IMR-90 (cell line): Measurements from ENCODE around the gene NINJ2. TPM values are rescaled to one million over a fixed set of nuclear protein-coding genes. Genes with fewer than 3 reads are reported as not detected.

Source experiments
- ATAC-seq: fragments of 200-7000 bp; cut with Tn5 transposase; 2 replicates; pipeline ENCODE4 v1.9.1; 2020; ENCODE audit warnings: low read depth, mild to moderate bottlenecking, moderate library complexity
- BruUV-seq: library from RNA; stranded (reverse); fragments of 400-500 nt; replicated peaks from 2 replicates; lab custom pipeline; 2021; lab: Mats Ljungman, UMichigan
- CTCF ChIA-PET: fragments of 300-600 bp; formaldehyde crosslinking; extraction: SDS; loops from one replicate; lab custom pipeline; 2021; ENCODE audit warnings: antibody characterized with exemption; lab: Yijun Ruan, JAX
- POLR2A ChIA-PET: fragments of 300-600 bp; sonication (Branson Sonifier 250); formaldehyde crosslinking; loops from one replicate; lab custom pipeline; 2022; ENCODE audit warnings: antibody characterized with exemption; ENCODE audit not compliant: unreplicated experiment; lab: Charles Lee
- DNase-seq: peaks from one replicate; pipeline ENCODE4 v3.0.0; 2013
- H2AFZ ChIP-seq: replicated peaks from 2 replicates; pipeline ENCODE3; 2013; ENCODE audit warnings: low read length, mild to moderate bottlenecking; ENCODE audit not compliant: poor library complexity
- H2AK5ac ChIP-seq: 2 replicates; pipeline ENCODE4 v1.6.1; 2013; ENCODE audit warnings: low read depth, low read length, inconsistent platforms
- H2AK9ac ChIP-seq: replicated peaks from 2 replicates; pipeline ENCODE3; 2013; ENCODE audit warnings: mild to moderate bottlenecking, low read depth, low read length, moderate library complexity; ENCODE audit not compliant: poor library complexity
- H2BK120ac ChIP-seq: 2 replicates; pipeline ENCODE4 v1.6.1; 2013; ENCODE audit warnings: low read depth, low read length, inconsistent platforms
- H2BK15ac ChIP-seq: 3 replicates; pipeline ENCODE4 v1.6.1; 2013; ENCODE audit warnings: low read depth, low read length, inconsistent platforms
- H2BK20ac ChIP-seq: 2 replicates; pipeline ENCODE4 v1.6.1; 2013; ENCODE audit warnings: low read depth, mild to moderate bottlenecking, inconsistent platforms, low read length, moderate library complexity
- H2BK5ac ChIP-seq: 2 replicates; pipeline ENCODE4 v1.6.1; 2013; ENCODE audit warnings: mild to moderate bottlenecking, low read depth, low read length, inconsistent platforms; ENCODE audit not compliant: poor library complexity, severe bottlenecking
- H3K14ac ChIP-seq: replicated peaks from 2 replicates; pipeline ENCODE4 v1.6.1; 2013; ENCODE audit warnings: low read depth, low read length, inconsistent platforms
- H3K18ac ChIP-seq: 2 replicates; pipeline ENCODE4 v1.6.1; 2013; ENCODE audit warnings: low read depth, low read length, control low read depth
- H3K23ac ChIP-seq: 2 replicates; pipeline ENCODE4 v1.6.1; 2013; ENCODE audit warnings: low read depth, low read length, inconsistent platforms
- H3K27ac ChIP-seq: 2 replicates; pipeline ENCODE4 v1.5.1; 2013; ENCODE audit warnings: mild to moderate bottlenecking, control low read depth, low read length; ENCODE audit not compliant: insufficient read depth
- H3K27me3 ChIP-seq: 2 replicates; pipeline ENCODE4 v1.6.1; 2013; ENCODE audit warnings: low read length; ENCODE audit not compliant: control insufficient read depth, insufficient read depth
- H3K36me3 ChIP-seq: 2 replicates; pipeline ENCODE4 v1.6.1; 2013; ENCODE audit warnings: low read length, mixed read lengths; ENCODE audit not compliant: control insufficient read depth, insufficient read depth
- H3K4ac ChIP-seq: 2 replicates; pipeline ENCODE4 v1.6.1; 2013; ENCODE audit warnings: low read depth, low read length, inconsistent platforms
- H3K4me1 ChIP-seq: 2 replicates; pipeline ENCODE4 v1.6.1; 2013; ENCODE audit warnings: low read length, mixed read lengths; ENCODE audit not compliant: control insufficient read depth, insufficient read depth
- H3K4me2 ChIP-seq: 2 replicates; pipeline ENCODE4 v1.6.1; 2013; ENCODE audit warnings: low read depth, mild to moderate bottlenecking, control low read depth, low read length, moderate library complexity
- H3K4me3 ChIP-seq: 2 replicates; pipeline ENCODE4 v1.5.1; 2013; ENCODE audit warnings: low read depth, mild to moderate bottlenecking, control low read depth, low read length, moderate library complexity; ENCODE audit not compliant: insufficient read depth
- H3K56ac ChIP-seq: 2 replicates; pipeline ENCODE4 v1.6.1; 2013; ENCODE audit warnings: low read length, inconsistent platforms; ENCODE audit not compliant: insufficient read depth; ENCODE audit errors: extremely low read depth
- H3K79me1 ChIP-seq, 2 experiments: 2 replicates each; pipeline ENCODE4 v1.6.1; 2013; ENCODE audit warnings: low read length in 2 of 2, inconsistent platforms in 1 of 2, low read depth in 1 of 2
- H3K9ac ChIP-seq: 2 replicates; pipeline ENCODE4 v1.6.1; 2013; ENCODE audit warnings: low read depth, low read length, control low read depth
- H3K9me1 ChIP-seq: 2 replicates; pipeline ENCODE4 v1.6.1; 2013; ENCODE audit warnings: low read length, inconsistent platforms; ENCODE audit not compliant: insufficient read depth
- H3K9me3 ChIP-seq: 2 replicates; pipeline ENCODE4 v1.6.1; 2013; ENCODE audit warnings: low read length; ENCODE audit not compliant: control insufficient read depth, insufficient read depth
- H4K20me1 ChIP-seq: 2 replicates; pipeline ENCODE4 v1.6.1; 2013; ENCODE audit warnings: low read length, inconsistent platforms; ENCODE audit not compliant: insufficient read depth
- H4K5ac ChIP-seq: 2 replicates; pipeline ENCODE4 v1.6.1; 2013; ENCODE audit warnings: mild to moderate bottlenecking, low read depth, low read length, control low read depth
- H4K8ac ChIP-seq, 2 experiments: 2 replicates each; pipeline ENCODE4 v1.6.1; 2013; ENCODE audit warnings: low read depth in 2 of 2, low read length in 2 of 2, control low read depth in 1 of 2, inconsistent platforms in 1 of 2
- H4K91ac ChIP-seq: 2 replicates; pipeline ENCODE4 v1.6.1; 2013; ENCODE audit warnings: low read depth, low read length, inconsistent platforms; ENCODE audit not compliant: insufficient read depth
- BHLHE40 ChIP-seq: fragments of 150-350 bp; IDR thresholded peaks from 2 replicates; pipeline ENCODE4 v1.6.1; 2016; ENCODE audit warnings: mild to moderate bottlenecking, low read depth, low read length
- CEBPB ChIP-seq: IDR thresholded peaks from 2 replicates; pipeline ENCODE4 v1.6.1; 2012; ENCODE audit warnings: low read depth, low read length, improper control_type of control experiment
- CHD1 ChIP-seq: IDR thresholded peaks from 2 replicates; pipeline ENCODE4 v1.6.1; 2012; ENCODE audit warnings: low read depth, low read length, improper control_type of control experiment
- POLR2A ChIP-seq: IDR thresholded peaks from 2 replicates; pipeline ENCODE4 v1.6.1; 2012; ENCODE audit warnings: mild to moderate bottlenecking, low read depth, low read length
- RAD21 ChIP-seq: IDR thresholded peaks from 2 replicates; pipeline ENCODE4 v1.6.1; 2012; ENCODE audit warnings: low read length, improper control_type of control experiment
- RFX5 ChIP-seq: IDR thresholded peaks from 2 replicates; pipeline ENCODE4 v1.8.0; 2012; ENCODE audit warnings: low read depth, mild to moderate bottlenecking, low read length, moderate library complexity
- SMC3 ChIP-seq: fragments of 150-350 bp; IDR thresholded peaks from 2 replicates; pipeline ENCODE4 v1.6.1; 2016; ENCODE audit warnings: low read depth, mild to moderate bottlenecking, antibody characterized with exemption, low read length, moderate library complexity
- WGBS, 2 experiments: methylation state at CpG; one replicate each; pipeline versions ENCODE4 v1.1.5 to v1.1.7; 2013; ENCODE audit warnings: missing lambda C conversion rate in 2 of 2; ENCODE audit not compliant: insufficient read length in 1 of 2; ENCODE audit errors: extremely low coverage in 2 of 2; 5-methylcytosine and 5-hydroxymethylcytosine counted together
- dilution Hi-C: fragments of 300-500 bp; cut with HindIII; formaldehyde crosslinking; loops from one replicate; pipeline ENCODE4 v1.14.3; 2018; ENCODE audit warnings: low sequenced_read_pairs; ENCODE audit not compliant: unreplicated experiment
- in situ Hi-C: fragments of 300-500 bp; cut with MboI; formaldehyde crosslinking; loops from 3 replicates; pipeline ENCODE4 v1.14.3; 2019; ENCODE audit warnings: low sequenced_read_pairs, inconsistent platforms, mixed read lengths
- intact Hi-C: fragments of 100-400 bp; cut with micrococcal nuclease; formaldehyde crosslinking; loops from 2 replicates; pipeline ENCODE4 v1.10.0; 2022
- polyA plus RNA-seq, 3 experiments: library from polyadenylated mRNA; depleted of rRNA; stranded (reverse); fragments of >200 nt; gene quantifications; 2 replicates each; pipeline ENCODE4 v1.2.3, GENCODE V29; 2012; ENCODE audit warnings: low replicate concordance in 1 of 3
- total RNA-seq: library from RNA; depleted of rRNA; stranded (reverse); fragments of >200 nt; gene quantifications from 2 replicates; pipeline ENCODE4 v1.2.3, GENCODE V29; 2012

NINJ2 gene
- total and polyA plus RNA-seq, 2 of the 4 experiments (the other 2 are of a cell fraction), result not detected

DNA sequence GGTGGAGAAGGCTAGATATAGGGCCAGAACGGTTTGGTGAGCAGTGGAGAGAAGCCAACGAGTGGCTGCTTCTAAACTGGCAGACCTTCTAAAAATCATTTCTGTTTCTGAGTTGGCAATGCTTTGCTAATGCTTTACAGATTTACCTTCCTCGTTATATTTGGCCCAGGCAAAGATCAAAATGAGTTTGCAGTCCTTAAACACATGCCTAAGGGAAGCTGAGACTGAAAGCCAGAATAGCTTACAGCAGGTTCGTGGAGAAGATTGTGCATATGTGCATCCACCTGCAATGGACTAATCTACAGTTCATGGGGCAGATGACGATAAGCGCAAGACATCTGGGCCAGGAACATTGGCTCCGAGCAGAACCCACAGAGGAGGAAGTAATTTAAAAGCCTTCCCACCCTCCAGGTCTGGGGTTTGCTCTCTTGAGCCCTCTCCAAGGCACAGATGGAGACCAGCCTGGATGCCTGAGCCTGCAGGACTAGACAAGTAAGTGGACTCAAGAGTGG is 99.4 kb downstream of the NINJ2 start:
- dilution Hi-C loops, result no loop called here
- no peak for DNase-seq
- no peak overlapping the region for H4K8ac ChIP-seq
- no peak for ATAC-seq
- no peak overlapping the region for H3K18ac ChIP-seq
- H3K36me3 ChIP-seq, result no peaks in the 10 kb centered on the region
- H3K9ac ChIP-seq, result no peak overlapping the region
- H4K5ac ChIP-seq, result no peak overlapping the region
- no peaks in the 10 kb centered on the region for H4K20me1 ChIP-seq
- POLR2A ChIA-PET, result no interaction called here
- no peak overlapping the region for H2BK15ac ChIP-seq
- BruUV-seq, result no TSS peak
- no peak overlapping the region for H3K56ac ChIP-seq
- H3K14ac ChIP-seq, result no peak overlapping the region
- no peaks in the 10 kb centered on the region for H3K4me1 ChIP-seq
- H2BK5ac ChIP-seq, result no peak overlapping the region
- H4K91ac ChIP-seq, result no peak overlapping the region
- H3K4me2 ChIP-seq, result no peak overlapping the region
- H2BK120ac ChIP-seq, result no peak overlapping the region
- no peak overlapping the region for H2AK9ac ChIP-seq
- intact Hi-C loops, result no loop called here
- 100% methylated on average over 1 of the region's 7 CpGs; no CpG with 5 or more reads in 1 of the 2 experiments for WGBS, 2 experiments
- peaks cover 73% of the 10 kb centered on the region for H3K27me3 ChIP-seq
- H3K9me3 ChIP-seq, result no peaks in the 10 kb centered on the region
- TF ChIP-seq POLR2A (no peak), BHLHE40 (no peak), CEBPB (no peak), RFX5 (no peak), SMC3 (no peak), RAD21 (no peak), CHD1 (no peak)
- no peaks in the 10 kb centered on the region for H3K9me1 ChIP-seq
- no peak overlapping the region for H2AK5ac ChIP-seq
- no peak overlapping the region for H2BK20ac ChIP-seq
- no peak overlapping the region for H2AFZ ChIP-seq
- H3K4ac ChIP-seq, result no peak overlapping the region
- no peak overlapping the region for H3K4me3 ChIP-seq
- in situ Hi-C loops, result loop anchor here (10.0 kb wide), 1 partner anchor 531 kb away; no protein-coding TSS in a partner anchor
- H3K27ac ChIP-seq, result no peak overlapping the region
- no peaks in the 10 kb centered on the region for H3K79me1 ChIP-seq
- H3K23ac ChIP-seq, result no peak overlapping the region
- CTCF ChIA-PET, result no interaction called here
